WTC11 (cell line): ENCODE measurements around the gene RPRD1A.

Experiments used
- NFYB ChIP-seq: sonication (generic); formaldehyde crosslinking; conservative IDR thresholded peaks from 2 replicates; pipeline ENCODE4 v1.8.0; 2022; ENCODE audit warnings: low read depth, missing genetic modification reagents
- NR2C2 ChIP-seq: sonication (generic); formaldehyde crosslinking; IDR thresholded peaks from 2 replicates; pipeline ENCODE4 v1.8.0; 2022; ENCODE audit warnings: mild to moderate bottlenecking, missing genetic modification reagents
- TF ChIP-seq, protein P1 (sequence below): sonication (generic); formaldehyde crosslinking; IDR thresholded peaks from 2 replicates; pipeline ENCODE4 v1.8.1; 2023; ENCODE audit warnings: mild to moderate bottlenecking, missing genetic modification reagents, moderate library complexity
- TF ChIP-seq, protein P2 (sequence below): fragments of 200-600 bp; IDR thresholded peaks from 2 replicates; pipeline ENCODE4 v1.8.0; 2022; ENCODE audit warnings: antibody characterized with exemption
- TF ChIP-seq, protein P3 (sequence below): sonication (generic); formaldehyde crosslinking; IDR thresholded peaks from 2 replicates; pipeline ENCODE4 v1.8.1; 2023; ENCODE audit warnings: mild to moderate bottlenecking, missing genetic modification reagents

DNA sequence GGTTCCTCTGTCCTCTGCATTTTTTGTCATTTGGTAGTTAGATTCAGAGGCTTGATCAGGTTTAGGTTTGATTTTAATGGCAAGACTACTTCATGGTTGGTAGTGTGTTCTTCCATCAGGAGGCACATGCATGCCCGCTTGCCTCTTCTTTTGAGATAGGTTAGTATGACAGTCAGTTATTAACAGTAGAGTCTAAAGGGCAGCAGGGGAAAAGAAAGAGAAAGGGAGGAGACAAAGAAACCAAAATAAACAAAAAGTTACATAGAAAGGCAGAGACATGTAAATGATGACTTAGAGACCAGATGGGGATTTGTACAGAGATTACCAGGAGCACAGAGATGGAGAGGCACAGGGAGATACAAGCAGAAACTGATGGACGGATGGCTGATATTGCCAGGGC, 105.0 kb downstream of the RPRD1A start:
- no peak for TF ChIP-seq NFYB
- TF ChIP-seq, protein P1, sequence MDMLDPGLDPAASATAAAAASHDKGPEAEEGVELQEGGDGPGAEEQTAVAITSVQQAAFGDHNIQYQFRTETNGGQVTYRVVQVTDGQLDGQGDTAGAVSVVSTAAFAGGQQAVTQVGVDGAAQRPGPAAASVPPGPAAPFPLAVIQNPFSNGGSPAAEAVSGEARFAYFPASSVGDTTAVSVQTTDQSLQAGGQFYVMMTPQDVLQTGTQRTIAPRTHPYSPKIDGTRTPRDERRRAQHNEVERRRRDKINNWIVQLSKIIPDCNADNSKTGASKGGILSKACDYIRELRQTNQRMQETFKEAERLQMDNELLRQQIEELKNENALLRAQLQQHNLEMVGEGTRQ (CRISPR knock-in tag): no peak
- TF ChIP-seq, protein P2, sequence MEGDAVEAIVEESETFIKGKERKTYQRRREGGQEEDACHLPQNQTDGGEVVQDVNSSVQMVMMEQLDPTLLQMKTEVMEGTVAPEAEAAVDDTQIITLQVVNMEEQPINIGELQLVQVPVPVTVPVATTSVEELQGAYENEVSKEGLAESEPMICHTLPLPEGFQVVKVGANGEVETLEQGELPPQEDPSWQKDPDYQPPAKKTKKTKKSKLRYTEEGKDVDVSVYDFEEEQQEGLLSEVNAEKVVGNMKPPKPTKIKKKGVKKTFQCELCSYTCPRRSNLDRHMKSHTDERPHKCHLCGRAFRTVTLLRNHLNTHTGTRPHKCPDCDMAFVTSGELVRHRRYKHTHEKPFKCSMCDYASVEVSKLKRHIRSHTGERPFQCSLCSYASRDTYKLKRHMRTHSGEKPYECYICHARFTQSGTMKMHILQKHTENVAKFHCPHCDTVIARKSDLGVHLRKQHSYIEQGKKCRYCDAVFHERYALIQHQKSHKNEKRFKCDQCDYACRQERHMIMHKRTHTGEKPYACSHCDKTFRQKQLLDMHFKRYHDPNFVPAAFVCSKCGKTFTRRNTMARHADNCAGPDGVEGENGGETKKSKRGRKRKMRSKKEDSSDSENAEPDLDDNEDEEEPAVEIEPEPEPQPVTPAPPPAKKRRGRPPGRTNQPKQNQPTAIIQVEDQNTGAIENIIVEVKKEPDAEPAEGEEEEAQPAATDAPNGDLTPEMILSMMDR: no peak
- no peak for TF ChIP-seq NR2C2 (CRISPR knock-in tag)
- TF ChIP-seq, protein P3, sequence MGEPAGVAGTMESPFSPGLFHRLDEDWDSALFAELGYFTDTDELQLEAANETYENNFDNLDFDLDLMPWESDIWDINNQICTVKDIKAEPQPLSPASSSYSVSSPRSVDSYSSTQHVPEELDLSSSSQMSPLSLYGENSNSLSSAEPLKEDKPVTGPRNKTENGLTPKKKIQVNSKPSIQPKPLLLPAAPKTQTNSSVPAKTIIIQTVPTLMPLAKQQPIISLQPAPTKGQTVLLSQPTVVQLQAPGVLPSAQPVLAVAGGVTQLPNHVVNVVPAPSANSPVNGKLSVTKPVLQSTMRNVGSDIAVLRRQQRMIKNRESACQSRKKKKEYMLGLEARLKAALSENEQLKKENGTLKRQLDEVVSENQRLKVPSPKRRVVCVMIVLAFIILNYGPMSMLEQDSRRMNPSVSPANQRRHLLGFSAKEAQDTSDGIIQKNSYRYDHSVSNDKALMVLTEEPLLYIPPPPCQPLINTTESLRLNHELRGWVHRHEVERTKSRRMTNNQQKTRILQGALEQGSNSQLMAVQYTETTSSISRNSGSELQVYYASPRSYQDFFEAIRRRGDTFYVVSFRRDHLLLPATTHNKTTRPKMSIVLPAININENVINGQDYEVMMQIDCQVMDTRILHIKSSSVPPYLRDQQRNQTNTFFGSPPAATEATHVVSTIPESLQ (CRISPR knock-in tag): no peak
